H1 (cell line): ENCODE data around the gene THBS1. TPM values are rescaled to one million over a fixed set of nuclear protein-coding genes. Genes with fewer than 3 reads are reported as not detected.

ENCODE experiments used
- CHD7 ChIP-seq: fragments of 300-600 bp; sonication (generic); IDR thresholded peaks from 2 replicates; pipeline ENCODE4 v1.7.1; 2012; ENCODE audit warnings: low read length, moderate library complexity, mild to moderate bottlenecking, inconsistent platforms; ENCODE audit not compliant: insufficient replicate concordance
- POLR2A ChIP-seq, 2 experiments: IDR thresholded peaks; 1 replicate in 1 of 2; 2 replicates in 1 of 2; pipeline ENCODE4 v1.6.1; 2011; ENCODE audit warnings: low read depth in 2 of 2, low read length in 2 of 2, mild to moderate bottlenecking in 2 of 2; ENCODE audit errors: control extremely low read depth in 1 of 2
- POLR2AphosphoS5 ChIP-seq: IDR thresholded peaks from 2 replicates; pipeline ENCODE4 v1.6.1; 2011; ENCODE audit warnings: low read depth, low read length
- polyA plus RNA-seq, 7 experiments: library from polyadenylated mRNA; depleted of rRNA in 3 of 7; stranded (reverse) in 5 of 7; unstranded in 2 of 7; fragments of >200 nt in 5 of 7; fragments of 200-250 nt in 2 of 7; gene quantifications; 1 replicate in 5 of 7; 2 replicates in 1 of 7; 4 replicates in 1 of 7; pipeline versions ENCODE4 v1.2.1 to v1.2.3, GENCODE V29; 2011 to 2013; ENCODE audit warnings: missing spikeins in 2 of 7, mixed read lengths in 2 of 7
- total RNA-seq: library from RNA; stranded (reverse); fragmentation: NEBNext Ultra II Directional; extraction: Animal tissue kit (Norgen Biotek cat#: 25700); gene quantifications from 2 replicates; pipeline ENCODE4 v1.2.1, GENCODE V29; 2021

Gene THBS1
- total and polyA plus RNA-seq, 2 of the 8 experiments (the other 6 are each of a cell fraction or from before 2014, with no cell fraction given): 10.3 to 63.3 TPM

- peak; percentile 14 for TF ChIP-seq CHD7
- TF ChIP-seq POLR2AphosphoS5: peak; percentile 92
- TF ChIP-seq POLR2A (IDR thresholded peaks at IDR 0.05; ENCODE audit: control extremely low read depth in 1 of 2, low read depth in 2 of 2, low read length in 2 of 2): peak in 1 of 2 experiments; percentile 78; a peak in 2 of 3 replicates
- TF ChIP-seq, all 59 proteins: peak for 3
Observed at GRCh38 chr15:39589815-39590644, 9.2 kb downstream of the THBS1 start (continued).
